ENCODE results near the gene SRSF7.

DNA sequence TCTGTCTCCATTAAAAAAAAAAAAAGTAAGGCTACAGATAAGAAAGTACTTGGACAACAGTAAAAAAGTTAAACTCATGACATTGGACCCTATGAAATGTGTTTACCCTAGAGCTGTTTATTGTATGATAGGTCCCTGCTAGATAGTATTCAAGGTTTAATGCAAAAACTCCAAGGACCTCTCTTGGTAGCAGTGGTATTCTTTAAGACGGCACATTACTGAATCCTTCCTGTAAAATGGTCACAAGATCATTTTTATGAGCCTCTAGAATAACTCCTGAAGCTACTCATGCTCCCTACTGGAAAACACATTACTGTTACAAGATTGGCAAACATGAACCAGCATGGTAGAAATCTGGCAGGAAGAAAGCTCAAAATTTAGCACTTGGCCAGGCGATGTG is 46.5 kb downstream of the SRSF7 start:
- no peak for TF ChIP-seq EZH2 (IDR thresholded peaks at IDR 0.05)
- TF ChIP-seq POLR2AphosphoS5 (IDR thresholded peaks at IDR 0.05; ENCODE audit: borderline replicate concordance, low read depth, low read length): no peak
- TF ChIP-seq FOXP2 (optimal IDR thresholded peaks at IDR 0.05; ENCODE audit: control extremely low read depth, extremely low read length, insufficient read depth): no peak
